ENCODE results near the gene LRRC4C. TPM values are rescaled to one million over a fixed set of nuclear protein-coding genes. Genes with fewer than 3 reads are reported as not detected.

LRRC4C gene
- polyA plus RNA-seq, 1 experiment: not detected

DNA sequence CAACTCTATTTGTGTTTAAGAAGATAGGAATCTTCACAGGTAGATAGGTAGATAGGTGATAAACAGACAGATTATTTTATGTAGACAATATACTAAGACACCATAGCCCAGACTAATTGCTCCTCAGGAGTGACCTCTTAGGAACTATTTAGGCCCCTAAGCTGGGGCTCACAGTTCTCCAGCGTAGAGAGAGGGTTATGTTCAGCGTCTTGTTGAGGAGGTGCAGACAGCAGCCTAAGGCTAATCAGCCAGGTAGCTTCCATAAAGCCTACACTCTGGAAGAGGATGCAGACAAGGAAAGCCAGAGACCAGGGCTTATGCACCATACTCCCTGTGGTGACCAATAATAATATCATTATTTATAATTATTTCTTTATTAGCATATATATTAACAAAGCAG is 705.2 kb downstream of the LRRC4C start:
- Histone ChIP-seq H3K36me3 (ENCODE audit: control insufficient read depth, insufficient read depth, low read length) (no peaks in the 10 kb centered on the region), H3K4me3 (ENCODE audit: low read depth, low read length) (no peak overlapping the region), H3K27me3 (ENCODE audit: control insufficient read depth, insufficient read depth, low read length) (no peaks in the 10 kb centered on the region)
- DNase-seq (ENCODE audit: low read depth): no peak
- ChIA-PET POLR2A (no interaction called here), CTCF (no interaction called here)
- TF ChIP-seq, protein P1, sequence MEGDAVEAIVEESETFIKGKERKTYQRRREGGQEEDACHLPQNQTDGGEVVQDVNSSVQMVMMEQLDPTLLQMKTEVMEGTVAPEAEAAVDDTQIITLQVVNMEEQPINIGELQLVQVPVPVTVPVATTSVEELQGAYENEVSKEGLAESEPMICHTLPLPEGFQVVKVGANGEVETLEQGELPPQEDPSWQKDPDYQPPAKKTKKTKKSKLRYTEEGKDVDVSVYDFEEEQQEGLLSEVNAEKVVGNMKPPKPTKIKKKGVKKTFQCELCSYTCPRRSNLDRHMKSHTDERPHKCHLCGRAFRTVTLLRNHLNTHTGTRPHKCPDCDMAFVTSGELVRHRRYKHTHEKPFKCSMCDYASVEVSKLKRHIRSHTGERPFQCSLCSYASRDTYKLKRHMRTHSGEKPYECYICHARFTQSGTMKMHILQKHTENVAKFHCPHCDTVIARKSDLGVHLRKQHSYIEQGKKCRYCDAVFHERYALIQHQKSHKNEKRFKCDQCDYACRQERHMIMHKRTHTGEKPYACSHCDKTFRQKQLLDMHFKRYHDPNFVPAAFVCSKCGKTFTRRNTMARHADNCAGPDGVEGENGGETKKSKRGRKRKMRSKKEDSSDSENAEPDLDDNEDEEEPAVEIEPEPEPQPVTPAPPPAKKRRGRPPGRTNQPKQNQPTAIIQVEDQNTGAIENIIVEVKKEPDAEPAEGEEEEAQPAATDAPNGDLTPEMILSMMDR (IDR thresholded peaks at IDR 0.05; ENCODE audit: insufficient read depth, low read depth, low read length): no peak

DNA sequence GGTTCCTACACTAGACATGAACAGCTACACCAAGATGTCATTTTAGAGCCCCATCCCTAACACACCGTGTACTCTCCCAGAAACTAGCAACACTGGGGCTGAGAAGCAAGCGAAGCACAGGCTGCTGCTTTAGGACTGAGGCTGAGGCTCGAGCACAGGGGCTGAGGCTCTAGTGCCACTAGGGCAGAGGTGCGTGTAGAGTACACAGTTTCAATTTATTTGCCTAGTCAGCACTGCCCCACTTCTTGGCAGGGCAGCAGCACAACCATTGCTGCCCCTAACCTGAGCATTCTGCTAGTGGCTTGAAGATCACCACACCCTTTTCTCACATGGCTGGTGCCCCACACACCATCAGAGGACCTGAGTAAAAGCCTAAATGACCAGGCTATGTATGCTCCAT is 713.2 kb downstream of the LRRC4C start:
- H3K27me3 ChIP-seq (ENCODE audit: control insufficient read depth, insufficient read depth, low read length): no peaks in the 10 kb centered on the region
- no peak overlapping the region for H3K4me3 ChIP-seq (ENCODE audit: low read depth, low read length)
- CTCF ChIA-PET: no interaction called here
- POLR2A ChIA-PET: no interaction called here
- no peak for DNase-seq (ENCODE audit: low read depth)
- no peaks in the 10 kb centered on the region for H3K36me3 ChIP-seq (ENCODE audit: control insufficient read depth, insufficient read depth, low read length)
- TF ChIP-seq, protein P1 (IDR thresholded peaks at IDR 0.05; ENCODE audit: insufficient read depth, low read depth, low read length): no peak

DNA sequence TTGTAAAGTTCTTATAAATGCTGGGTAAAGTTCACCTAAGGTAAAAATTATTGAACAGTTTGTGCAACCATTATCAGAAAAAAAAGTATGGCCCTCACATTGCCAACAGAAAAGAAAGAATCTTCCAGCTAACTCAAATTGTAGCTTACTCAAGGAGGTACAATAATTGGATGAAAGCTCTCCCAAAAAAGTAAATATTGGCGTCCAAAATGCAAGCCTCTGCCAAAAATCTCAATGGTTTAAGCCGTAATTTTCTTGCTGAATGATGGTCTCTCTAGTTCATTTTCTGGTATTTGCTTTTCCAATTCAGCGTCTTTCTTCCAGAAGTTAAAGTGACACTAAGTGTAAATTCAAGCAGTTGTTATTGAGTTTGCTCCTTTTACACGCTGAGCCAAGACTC is 727.3 kb downstream of the LRRC4C start:
- TF ChIP-seq, protein P1 (IDR thresholded peaks at IDR 0.05; ENCODE audit: insufficient read depth, low read depth, low read length): no peak
- Histone ChIP-seq H3K36me3 (ENCODE audit: control insufficient read depth, insufficient read depth, low read length) (no peaks in the 10 kb centered on the region), H3K4me3 (ENCODE audit: low read depth, low read length) (no peak overlapping the region), H3K27me3 (ENCODE audit: control insufficient read depth, insufficient read depth, low read length) (no peaks in the 10 kb centered on the region)
- POLR2A ChIA-PET: no interaction called here
- no peak for DNase-seq (ENCODE audit: low read depth)
- CTCF ChIA-PET: no interaction called here

DNA sequence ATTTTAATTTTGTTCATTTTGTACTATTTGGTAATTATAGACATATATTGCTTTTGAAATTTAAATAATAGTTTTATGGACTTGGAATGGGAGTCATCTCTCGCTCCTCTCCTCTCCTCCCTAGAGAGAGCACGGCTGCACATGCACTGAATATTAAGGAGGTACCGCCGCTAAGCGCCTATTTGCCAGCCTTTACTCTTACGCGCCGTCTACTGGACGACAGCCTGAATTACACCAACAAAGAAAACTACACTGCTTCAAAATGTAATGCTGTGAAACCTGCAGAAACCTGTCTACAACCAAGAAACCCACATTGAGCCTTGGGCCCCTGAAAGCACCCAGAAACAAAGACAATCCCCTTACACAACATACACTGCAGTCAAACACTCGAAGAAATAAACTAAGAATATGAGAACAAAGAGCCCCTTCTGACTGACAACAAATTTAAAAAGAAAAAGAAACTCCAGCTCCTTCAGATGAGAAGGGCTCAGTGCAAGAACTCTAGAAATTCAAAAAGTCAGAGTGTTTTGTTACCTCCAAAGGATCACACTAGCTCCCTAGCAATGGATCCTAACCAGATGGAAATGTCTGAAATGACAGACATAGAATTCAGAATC is 737.2 kb downstream of the LRRC4C start:
- no peak for DNase-seq (ENCODE audit: low read depth)
- TF ChIP-seq, protein P1 (IDR thresholded peaks at IDR 0.05; ENCODE audit: insufficient read depth, low read depth, low read length): peak; percentile 54
- CTCF ChIA-PET: interaction anchor here (3.6 kb wide), 1 partner anchor 416 kb away, joined by 11 read pairs; no protein-coding TSS in a partner anchor
- H3K27me3 ChIP-seq (ENCODE audit: control insufficient read depth, insufficient read depth, low read length): no peaks in the 10 kb centered on the region
- H3K36me3 ChIP-seq (ENCODE audit: control insufficient read depth, insufficient read depth, low read length): no peaks in the 10 kb centered on the region
- H3K4me3 ChIP-seq (ENCODE audit: low read depth, low read length): no peak overlapping the region
- POLR2A ChIA-PET: no interaction called here

DNA sequence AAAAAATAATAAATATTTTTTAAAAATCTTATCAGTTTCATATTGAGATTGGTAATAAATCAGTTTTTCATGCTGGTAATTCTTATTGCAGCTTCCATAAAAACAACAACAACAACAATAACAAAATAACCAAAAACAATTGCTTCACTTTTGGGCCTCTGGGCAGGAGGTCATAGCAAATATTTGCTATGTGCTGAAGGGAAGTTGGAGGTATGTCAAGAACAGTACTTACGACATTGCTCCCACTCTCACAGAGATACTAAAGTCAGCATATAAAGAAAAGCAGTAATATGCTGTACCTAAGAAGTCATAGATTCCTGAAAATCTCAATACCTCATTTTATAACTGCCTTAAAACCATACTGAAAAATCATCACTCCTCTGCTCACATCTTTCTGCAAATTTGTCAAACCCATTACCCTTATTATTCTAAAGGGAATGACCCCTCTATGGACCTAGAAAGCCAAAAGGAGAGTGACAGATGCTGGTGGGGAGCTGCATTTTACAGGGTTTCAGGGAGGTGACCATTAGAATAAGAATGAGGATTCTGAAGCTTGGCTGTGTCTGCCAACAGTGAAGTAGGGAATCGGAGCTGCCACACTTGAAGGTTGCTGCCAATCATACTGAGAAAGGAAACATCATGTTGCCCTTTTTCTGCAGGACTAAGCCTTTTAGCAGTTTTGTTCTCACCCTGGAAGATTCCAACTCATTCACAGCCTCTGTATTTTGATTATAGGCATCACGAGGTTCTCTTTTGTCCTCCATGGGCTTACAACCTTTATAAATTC is 742.9 kb downstream of the LRRC4C start:
- TF ChIP-seq, protein P1 (IDR thresholded peaks at IDR 0.05; ENCODE audit: insufficient read depth, low read depth, low read length): no peak
- no peak for DNase-seq (ENCODE audit: low read depth)
- Histone ChIP-seq H3K4me3 (ENCODE audit: low read depth, low read length) (no peak overlapping the region), H3K36me3 (ENCODE audit: control insufficient read depth, insufficient read depth, low read length) (no peaks in the 10 kb centered on the region), H3K27me3 (ENCODE audit: control insufficient read depth, insufficient read depth, low read length) (no peaks in the 10 kb centered on the region)
- ChIA-PET CTCF (no interaction called here), POLR2A (no interaction called here)

All from BJ (cell line).